Ovary (tissue), 9 donors: ENCODE measurements around the gene WIPF3. TPM values are rescaled to one million over a fixed set of nuclear protein-coding genes. Genes with fewer than 3 reads are reported as not detected.

ENCODE experiments used
- DNase-seq, 5 donors: peaks; one replicate each; pipeline ENCODE4 v3.0.0-alpha.2; 2019 to 2020
- H3K27ac ChIP-seq, 2 donors: fragments of 200-600 bp; one replicate each; pipeline versions ENCODE4 v1.5.1 to v1.8.0; 2019 to 2022
- H3K27me3 ChIP-seq: fragments of 200-600 bp; one replicate; pipeline ENCODE4 v1.8.0; 2022
- H3K36me3 ChIP-seq: fragments of 200-600 bp; sonication (generic); one replicate; pipeline ENCODE4 v1.5.1; 2019
- H3K4me1 ChIP-seq: one replicate; pipeline ENCODE4 v1.8.1; 2013; ENCODE audit warnings: mild to moderate bottlenecking, moderate library complexity; ENCODE audit not compliant: insufficient read depth
- H3K4me3 ChIP-seq: fragments of 200-600 bp; sonication (generic); one replicate; pipeline ENCODE4 v1.5.1; 2017
- H3K9me3 ChIP-seq, 2 donors: fragments of 200-600 bp in 1 of 2; sonication (generic) in 1 of 2; one replicate each; pipeline versions ENCODE4 v1.5.1 to v1.8.1; 2013 to 2019; ENCODE audit warnings: mild to moderate bottlenecking in 1 of 2, moderate library complexity in 1 of 2
- EP300 ChIP-seq: sonication (generic); formaldehyde crosslinking; IDR thresholded peaks from one replicate; pipeline ENCODE4 v1.6.1; 2017; ENCODE audit warnings: antibody characterized with exemption
- POLR2A ChIP-seq: fragments of 450-650 bp; IDR thresholded peaks from one replicate; pipeline ENCODE4 v1.6.1; 2017; ENCODE audit warnings: antibody characterized with exemption, mild to moderate bottlenecking, moderate library complexity
- WGBS, 3 donors: extraction: QIAGEN DNeasy Blood & Tissue Kit in 1 of 3; methylation state at CpG; one replicate each; pipeline versions ENCODE4 v1.1.5 to v1.1.7; 2013 to 2017; 5-methylcytosine and 5-hydroxymethylcytosine counted together
- intact Hi-C, 4 donors: fragments of 100-400 bp; cut with DNase I; formaldehyde crosslinking; loops; one replicate each; pipeline versions ENCODE4 v1.11.0 to v1.15.1; 2022 to 2023
- polyA plus RNA-seq, 2 donors: library from polyadenylated mRNA; stranded (reverse); fragments of 200-250 nt in 1 of 2; fragments of 350-450 nt in 1 of 2; fragmentation: Illumina TruSeq in 1 of 2; extraction: RNeasy Lipid Tissue Mini Kit (QIAGEN cat#74804) in 1 of 2; gene quantifications; one replicate each; pipeline ENCODE4 v1.2.3, GENCODE V29; 2013 to 2014
- total RNA-seq, 7 donors: library from RNA; depleted of rRNA in 2 of 7; stranded (reverse); fragments of >200 nt in 2 of 7; fragmentation: NEBNext Ultra II Directional in 3 of 7; extraction: Animal tissue kit (Norgen Biotek cat#: 25700) in 3 of 7; gene quantifications; one replicate each; pipeline versions ENCODE4 v1.1.0 to v1.2.4, GENCODE V29; 2016 to 2023
- TF ChIP-seq, protein P1 (sequence below), 3 donors: fragments of 450-650 bp in 2 of 3; fragments of 200-600 bp in 1 of 3; IDR thresholded peaks; one replicate each; pipeline versions ENCODE4 v1.5.1 to v1.8.0; 2016 to 2022; ENCODE audit warnings: antibody characterized with exemption in 3 of 3, mild to moderate bottlenecking in 1 of 3
- donor health status: DM: no; HTN: no; CAD: no; lungs with moderate emphysema.
- donor health status: DM: no; HTN: no; CAD: no.
- donor health status: Bipolar disorder and iron deficiency.
- donor health status: DM: yes; HTN: yes; CAD: no.
- donor health status: DM: no; HTN: no; CAD: no.
- donor health status: DM: yes; HTN: yes; CAD: no.

WIPF3 gene
- total and polyA plus RNA-seq, 9 donors, result 15.3 to 122 (median 53.3) TPM

GRCh38 chr7:29881724-29882123 lies 75.4 kb downstream of the WIPF3 start:
- no peak for DNase-seq
- TF ChIP-seq EP300 (no peak), POLR2A (no peak)
- TF ChIP-seq, protein P1, sequence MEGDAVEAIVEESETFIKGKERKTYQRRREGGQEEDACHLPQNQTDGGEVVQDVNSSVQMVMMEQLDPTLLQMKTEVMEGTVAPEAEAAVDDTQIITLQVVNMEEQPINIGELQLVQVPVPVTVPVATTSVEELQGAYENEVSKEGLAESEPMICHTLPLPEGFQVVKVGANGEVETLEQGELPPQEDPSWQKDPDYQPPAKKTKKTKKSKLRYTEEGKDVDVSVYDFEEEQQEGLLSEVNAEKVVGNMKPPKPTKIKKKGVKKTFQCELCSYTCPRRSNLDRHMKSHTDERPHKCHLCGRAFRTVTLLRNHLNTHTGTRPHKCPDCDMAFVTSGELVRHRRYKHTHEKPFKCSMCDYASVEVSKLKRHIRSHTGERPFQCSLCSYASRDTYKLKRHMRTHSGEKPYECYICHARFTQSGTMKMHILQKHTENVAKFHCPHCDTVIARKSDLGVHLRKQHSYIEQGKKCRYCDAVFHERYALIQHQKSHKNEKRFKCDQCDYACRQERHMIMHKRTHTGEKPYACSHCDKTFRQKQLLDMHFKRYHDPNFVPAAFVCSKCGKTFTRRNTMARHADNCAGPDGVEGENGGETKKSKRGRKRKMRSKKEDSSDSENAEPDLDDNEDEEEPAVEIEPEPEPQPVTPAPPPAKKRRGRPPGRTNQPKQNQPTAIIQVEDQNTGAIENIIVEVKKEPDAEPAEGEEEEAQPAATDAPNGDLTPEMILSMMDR (IDR thresholded peaks at IDR 0.05), result no peak
- intact Hi-C loops, result loop anchor here in 1 of 4 donors (5.0 kb wide), 1 partner anchor 616 kb away; no protein-coding TSS in a partner anchor
- H3K4me1 ChIP-seq, result peaks cover 8% of the 10 kb centered on the region
- H3K4me3 ChIP-seq, result no peak overlapping the region
- no peaks in the 10 kb centered on the region for H3K36me3 ChIP-seq
- WGBS, 3 donors, result 56 to 64% (median 64%) methylated on average over 7 of the region's 7 CpGs
- no peak overlapping the region for H3K27ac ChIP-seq
- no peaks in the 10 kb centered on the region for H3K27me3 ChIP-seq
- H3K9me3 ChIP-seq, result no peaks in the 10 kb centered on the region

DNA sequence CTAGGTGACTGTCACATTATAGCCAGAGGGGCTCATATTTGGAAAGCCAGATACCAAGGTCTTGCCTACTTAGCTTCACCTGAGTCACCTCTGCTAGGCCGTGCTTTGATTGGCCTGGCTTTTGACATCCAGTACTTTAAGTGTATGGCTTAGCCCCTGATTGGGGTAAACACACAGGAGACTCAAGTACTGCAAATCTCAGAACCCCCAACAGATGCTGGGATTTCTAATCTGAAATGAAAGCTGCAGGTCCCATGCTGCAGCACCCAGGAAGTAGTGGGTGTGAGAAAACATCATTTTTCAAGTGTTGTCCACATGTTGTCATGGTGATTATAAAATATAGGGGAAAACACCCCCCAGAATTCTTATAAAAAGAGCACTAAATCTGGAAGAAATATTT lies 76.2 kb downstream of the WIPF3 start:
- no peak overlapping the region for H3K27ac ChIP-seq
- WGBS, 3 donors, result 94 to 100% (median 96%) methylated on average over 1 of the region's 1 CpG
- intact Hi-C loops, result loop anchor here in 1 of 4 donors (5.0 kb wide), 1 partner anchor 615 kb away; no protein-coding TSS in a partner anchor
- no peaks in the 10 kb centered on the region for H3K36me3 ChIP-seq
- peaks cover 8% of the 10 kb centered on the region for H3K4me1 ChIP-seq
- no peak overlapping the region for H3K4me3 ChIP-seq
- no peaks in the 10 kb centered on the region for H3K27me3 ChIP-seq
- TF ChIP-seq EP300 (no peak), POLR2A (no peak)
- TF ChIP-seq, protein P1 (IDR thresholded peaks at IDR 0.05), result no peak
- no peaks in the 10 kb centered on the region for H3K9me3 ChIP-seq
- DNase-seq, result no peak

- Histone ChIP-seq H3K36me3 (no peaks in the 10 kb centered on the region), H3K4me1 (peaks cover 8% of the 10 kb centered on the region), H3K27ac (no peak overlapping the region), H3K9me3 (no peaks in the 10 kb centered on the region), H3K4me3 (peak overlapping the region; percentile 26), H3K27me3 (no peaks in the 10 kb centered on the region)
- TF ChIP-seq, protein P1 (IDR thresholded peaks at IDR 0.05), result no peak
- no peak for TF ChIP-seq EP300
- no peak for TF ChIP-seq POLR2A
- intact Hi-C loops, result loop anchor here in 1 of 4 donors (5.0 kb wide), 1 partner anchor 614 kb away; no protein-coding TSS in a partner anchor
- WGBS, 3 donors, result 68 to 83% (median 79%) methylated on average over 44 to 46 of the region's 46 CpGs
- DNase-seq, result no peak
Measured at GRCh38 chr7:29883462-29884398, 77.4 kb downstream of the WIPF3 start.

- 63 to 72% (median 69%) methylated on average over 27 to 28 of the region's 28 CpGs for WGBS, 3 donors
- no peaks in the 10 kb centered on the region for H3K36me3 ChIP-seq
- DNase-seq, result peak in 2 of 5 donors; percentile 48 to 60
- no peak overlapping the region for H3K27ac ChIP-seq
- H3K4me3 ChIP-seq, result peak overlapping the region; percentile 26
- peaks cover 8% of the 10 kb centered on the region for H3K4me1 ChIP-seq
- intact Hi-C loops, result loop anchor here in 1 of 4 donors (5.0 kb wide), 1 partner anchor 613 kb away; no protein-coding TSS in a partner anchor
- no peaks in the 10 kb centered on the region for H3K9me3 ChIP-seq
- H3K27me3 ChIP-seq, result no peaks in the 10 kb centered on the region
- TF ChIP-seq EP300 (no peak), POLR2A (no peak)
- TF ChIP-seq, protein P1 (IDR thresholded peaks at IDR 0.05), result no peak
Measured at GRCh38 chr7:29884399-29885272, 78.3 kb downstream of the WIPF3 start.
